Skin epidermis (tissue), 12 donors: ENCODE data around the gene OVCA2.

Experiments
- H3K27ac ChIP-seq, 21 experiments: fragments of 200-600 bp; sonication (generic) in 11 of 21; one replicate each; pipeline ENCODE4 v1.5.0; 2020; ENCODE audit warnings: mild to moderate bottlenecking in 3 of 21, inconsistent platforms in 2 of 21, moderate library complexity in 2 of 21
- H3K4me3 ChIP-seq, 7 experiments: fragments of 200-600 bp; sonication (generic) in 2 of 7; one replicate each; pipeline ENCODE4 v1.5.0; 2020; ENCODE audit warnings: inconsistent platforms in 2 of 7, mild to moderate bottlenecking in 2 of 7, moderate library complexity in 1 of 7

The OVCA2 gene

GRCh38 chr17:2075336-2076086 is 33.7 kb downstream of the OVCA2 start:
- Histone ChIP-seq H3K4me3 (no peak overlapping the region), H3K27ac (peak overlapping the region in 18 of 21 experiments; percentile 7 to 80 (median 65))

- no peak overlapping the region for H3K4me3 ChIP-seq
- H3K27ac ChIP-seq, result peak overlapping the region in 18 of 21 experiments; percentile 7 to 80 (median 65)
Observed at GRCh38 chr17:2076087-2076984, 34.5 kb downstream of the OVCA2 start.

- Histone ChIP-seq H3K4me3 (no peak overlapping the region), H3K27ac (peak overlapping the region in 13 of 21 experiments; percentile 13 to 80 (median 71))
Observed at GRCh38 chr17:2077040-2077439, 35.2 kb downstream of the OVCA2 start.

DNA sequence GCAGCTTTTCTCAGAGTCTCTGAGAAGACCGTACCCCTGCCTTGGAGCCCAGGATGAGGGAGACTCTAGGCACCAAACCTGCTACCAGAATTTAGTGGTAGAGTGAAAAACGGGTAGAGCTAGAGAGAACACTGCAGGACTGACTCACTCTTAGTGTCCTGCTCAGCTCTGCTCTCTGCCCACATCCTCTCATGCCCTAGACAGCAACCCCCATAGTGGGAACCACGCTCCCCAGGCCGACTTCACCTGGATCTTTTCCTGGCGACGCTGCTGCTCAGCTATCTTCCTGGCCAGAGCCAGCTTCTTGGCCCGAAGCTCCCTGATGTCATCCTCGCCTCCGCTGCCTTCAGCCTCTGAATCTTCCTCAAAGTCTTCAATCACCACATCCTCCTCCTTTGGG is 39.7 kb downstream of the OVCA2 start:
- H3K27ac ChIP-seq, result peak overlapping the region in 8 of 21 experiments; percentile 1 to 75 (median 23)
- no peak overlapping the region for H3K4me3 ChIP-seq

DNA sequence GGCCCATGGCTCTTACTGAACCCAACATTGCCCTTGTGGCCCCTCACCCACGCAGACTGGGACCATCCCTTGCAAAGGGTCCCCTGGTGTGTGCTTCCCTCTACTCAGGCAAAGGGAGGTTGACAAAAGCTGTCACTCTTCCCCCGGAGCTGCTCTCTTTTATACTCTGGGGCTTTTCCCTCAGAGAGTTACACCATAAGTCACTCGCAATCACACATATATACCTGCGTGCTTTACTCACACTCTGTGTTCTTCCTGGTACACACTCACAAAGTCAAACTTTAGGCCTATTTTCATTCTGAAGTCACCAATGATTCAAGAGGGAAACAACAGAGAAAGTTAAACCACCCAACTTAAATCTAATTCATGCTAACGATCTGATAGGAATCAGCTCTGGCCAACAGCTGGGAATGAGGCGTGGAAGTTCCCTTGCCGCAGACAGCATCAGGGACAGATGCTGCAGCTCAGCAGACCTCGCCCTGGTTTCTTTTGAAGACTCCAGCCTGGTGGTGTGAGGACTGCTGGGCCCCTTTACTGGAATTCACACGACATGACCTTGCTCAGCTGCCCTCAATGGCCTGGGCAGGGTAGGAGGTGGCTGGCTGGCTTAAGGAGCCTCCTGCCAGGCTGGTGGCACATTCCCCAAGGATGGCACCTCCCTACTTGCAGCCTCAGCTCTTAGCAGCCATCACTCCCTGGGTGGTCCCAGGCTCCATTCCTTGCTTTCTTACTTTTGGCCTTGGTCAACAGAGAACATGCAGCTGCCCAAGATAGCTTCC is 40.4 kb downstream of the OVCA2 start:
- Histone ChIP-seq H3K27ac (peak overlapping the region in 11 of 21 experiments; percentile 1 to 75 (median 24)), H3K4me3 (no peak overlapping the region)

DNA sequence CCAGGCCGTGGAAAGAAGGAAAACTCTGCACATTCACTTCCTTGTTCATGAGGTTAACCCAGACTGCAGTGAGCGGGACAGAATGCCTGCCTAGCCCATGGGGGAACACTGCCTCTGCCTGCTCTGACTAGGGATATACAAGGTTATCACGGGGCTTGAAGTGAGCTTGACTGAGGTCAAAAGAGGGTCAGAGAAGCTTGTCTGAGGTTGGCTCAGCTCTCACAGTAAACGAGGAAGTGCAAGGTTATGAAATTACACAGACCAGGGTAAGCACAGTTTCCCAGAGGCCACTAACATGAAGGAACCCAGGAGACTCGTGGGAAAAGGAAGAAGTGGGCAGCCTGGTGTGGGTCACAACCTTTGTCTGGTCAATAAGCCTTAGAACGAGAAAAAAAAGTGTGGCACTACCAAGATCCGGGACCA is 41.8 kb downstream of the OVCA2 start:
- Histone ChIP-seq H3K4me3 (no peak overlapping the region), H3K27ac (peak overlapping the region in 18 of 21 experiments; percentile 32 to 83 (median 70))

DNA sequence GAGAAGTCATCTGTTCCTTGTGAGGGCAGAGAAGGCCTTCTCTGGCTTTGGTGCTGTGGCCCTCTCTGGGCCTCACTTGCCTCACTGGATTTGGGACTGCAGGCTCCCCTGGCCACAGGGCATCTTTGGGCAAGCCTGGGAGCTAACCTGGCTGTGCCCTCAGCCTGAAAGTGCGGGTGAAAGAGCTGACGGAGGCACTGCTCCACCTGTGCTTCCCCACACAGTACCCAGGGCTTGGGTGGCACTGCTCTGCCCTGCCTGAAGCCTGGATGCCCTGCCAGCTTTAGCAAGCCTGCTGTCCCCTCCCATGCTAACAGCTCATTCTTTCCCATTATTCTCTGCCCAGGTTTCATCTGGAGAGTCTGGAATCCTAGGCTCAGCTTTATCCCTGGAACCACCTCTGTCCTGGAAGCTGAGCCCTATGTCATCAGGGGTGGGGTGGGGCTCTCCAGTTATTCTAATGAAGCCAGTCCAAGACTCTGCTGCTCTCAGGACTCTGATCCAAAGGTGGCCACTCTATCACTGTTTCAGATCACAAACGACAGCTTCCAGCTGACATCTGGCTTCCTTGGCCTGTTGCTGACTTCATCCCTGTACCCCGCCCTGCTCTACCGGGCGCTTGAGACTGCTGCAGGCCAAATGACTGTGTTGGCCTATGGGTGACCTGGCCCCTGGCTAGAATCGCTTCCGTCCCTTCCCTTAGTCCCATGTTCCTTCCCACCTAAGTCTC is 42.4 kb downstream of the OVCA2 start:
- Histone ChIP-seq H3K4me3 (no peak overlapping the region), H3K27ac (peak overlapping the region in 19 of 21 experiments; percentile 45 to 83 (median 70))

DNA sequence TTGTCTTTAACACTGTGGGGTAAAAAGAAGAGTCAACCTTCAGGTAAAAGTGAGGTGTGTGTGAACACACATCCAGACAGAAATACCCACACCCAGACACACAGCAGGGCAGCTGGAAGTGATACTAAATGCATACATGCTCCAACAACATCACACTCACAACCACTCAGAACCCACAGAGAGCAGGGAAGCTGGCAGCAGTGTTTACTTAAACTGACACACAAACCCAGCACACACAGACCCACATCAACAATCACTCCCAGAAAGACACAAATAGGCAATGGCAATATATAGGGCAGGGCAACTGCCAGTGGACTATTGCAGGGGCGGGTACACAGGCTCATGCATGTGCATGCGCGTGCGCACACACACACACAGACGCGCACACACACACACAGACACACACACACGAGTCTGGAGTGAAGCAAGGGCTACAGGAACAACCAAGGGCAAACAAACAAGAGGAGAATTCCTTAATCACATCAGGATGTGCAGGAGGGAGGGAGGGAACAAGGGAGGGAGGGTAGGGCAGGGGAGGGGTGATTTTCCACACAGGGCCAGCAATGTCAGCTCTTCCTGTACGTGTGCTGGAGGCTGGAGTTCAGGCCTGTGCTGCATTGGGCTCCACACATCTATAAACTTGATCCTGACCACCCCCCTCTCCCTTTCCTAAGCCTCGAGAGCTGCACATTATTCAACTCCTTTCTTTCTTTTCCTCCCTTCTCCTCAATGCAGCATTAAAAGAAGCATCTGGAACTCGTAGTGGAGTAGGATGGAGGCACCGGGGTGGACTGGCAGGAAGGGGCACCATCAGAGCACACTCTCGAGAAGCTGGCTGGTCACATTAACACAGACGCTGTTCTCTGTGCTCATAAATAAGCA is 43.2 kb downstream of the OVCA2 start:
- Histone ChIP-seq H3K4me3 (no peak overlapping the region), H3K27ac (peak overlapping the region in 19 of 21 experiments; percentile 9 to 82 (median 70))

DNA sequence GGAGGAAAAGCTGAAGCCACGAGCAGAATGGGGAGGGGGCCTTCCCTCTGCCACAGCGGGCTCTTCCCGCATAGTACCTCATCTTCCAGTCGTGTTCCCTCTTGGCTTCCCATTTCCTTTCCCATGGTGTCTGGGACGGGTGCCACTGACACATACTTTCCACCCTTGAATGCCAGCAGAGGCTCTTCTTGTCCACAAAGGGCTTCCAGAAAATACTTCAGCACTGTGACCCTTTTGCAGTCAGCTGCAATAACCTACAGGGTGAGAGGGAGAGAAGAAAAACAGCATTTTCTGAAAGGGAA is 43.8 kb downstream of the OVCA2 start:
- Histone ChIP-seq H3K4me3 (no peak overlapping the region), H3K27ac (peak overlapping the region in 18 of 21 experiments; percentile 28 to 82 (median 68))

- no peak overlapping the region for H3K4me3 ChIP-seq
- peak overlapping the region in 12 of 21 experiments; percentile 6 to 82 (median 54) for H3K27ac ChIP-seq
Observed at GRCh38 chr17:2086306-2086705, 44.5 kb downstream of the OVCA2 start.

DNA sequence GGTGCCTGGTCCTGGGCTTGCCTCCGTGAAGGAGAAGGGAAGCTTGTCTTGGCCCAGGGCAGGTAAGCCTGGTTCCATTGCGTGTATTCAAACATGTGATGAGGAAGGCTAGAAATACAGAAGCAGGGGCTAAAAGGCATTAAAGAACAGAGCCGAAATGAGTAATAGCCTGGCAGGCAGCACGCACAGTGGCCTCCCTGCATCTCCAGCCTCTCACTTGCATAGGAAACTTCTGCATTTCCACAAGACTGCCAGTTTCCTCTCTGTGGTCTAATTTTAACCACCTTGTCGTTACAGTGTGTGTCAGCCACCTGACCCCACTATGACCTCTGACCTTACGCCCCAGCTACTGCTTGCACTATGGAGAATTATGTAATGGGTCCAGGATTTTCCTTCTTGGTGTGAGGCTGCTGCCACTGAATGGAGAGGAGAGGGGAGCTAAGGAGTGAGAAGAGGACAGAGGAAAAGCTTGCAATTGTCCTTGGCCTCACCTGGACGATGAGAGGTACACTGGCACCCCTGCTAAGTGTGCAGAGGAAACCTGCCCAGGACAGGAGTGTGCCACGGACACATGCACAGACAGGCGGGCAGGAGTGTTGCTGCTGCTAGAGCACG is 45.9 kb downstream of the OVCA2 start:
- peak overlapping the region in 9 of 21 experiments; percentile 5 to 83 (median 48) for H3K27ac ChIP-seq
- H3K4me3 ChIP-seq, result no peak overlapping the region

DNA sequence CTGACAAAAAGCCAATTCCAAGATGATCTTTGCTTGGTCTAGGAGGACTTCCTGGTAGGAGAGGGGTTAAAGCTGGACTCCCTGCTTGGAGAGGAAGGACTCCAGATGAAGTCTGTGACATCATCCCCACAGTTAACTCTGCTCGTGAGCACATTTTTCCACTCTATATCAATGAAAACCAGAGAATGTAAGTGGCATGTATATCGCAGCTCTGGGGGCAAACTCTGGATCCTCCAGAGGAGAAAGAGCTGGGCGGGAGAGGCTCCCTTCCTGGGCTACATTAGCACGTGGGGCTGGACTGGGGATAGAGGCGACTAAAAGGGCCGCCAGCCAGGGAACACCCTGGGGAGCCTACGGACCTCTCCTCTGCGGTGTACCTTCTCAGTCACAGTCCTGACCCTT is 47.2 kb downstream of the OVCA2 start:
- Histone ChIP-seq H3K27ac (peak overlapping the region in 18 of 21 experiments; percentile 48 to 84 (median 74)), H3K4me3 (peak overlapping the region in 4 of 7 experiments; percentile 3 to 27 (median 20))

- Histone ChIP-seq H3K4me3 (peak overlapping the region in 1 of 7 experiments; percentile 23), H3K27ac (peak overlapping the region in 17 of 21 experiments; percentile 2 to 84 (median 73))
Observed at GRCh38 chr17:2090210-2090641, 48.4 kb downstream of the OVCA2 start.

DNA sequence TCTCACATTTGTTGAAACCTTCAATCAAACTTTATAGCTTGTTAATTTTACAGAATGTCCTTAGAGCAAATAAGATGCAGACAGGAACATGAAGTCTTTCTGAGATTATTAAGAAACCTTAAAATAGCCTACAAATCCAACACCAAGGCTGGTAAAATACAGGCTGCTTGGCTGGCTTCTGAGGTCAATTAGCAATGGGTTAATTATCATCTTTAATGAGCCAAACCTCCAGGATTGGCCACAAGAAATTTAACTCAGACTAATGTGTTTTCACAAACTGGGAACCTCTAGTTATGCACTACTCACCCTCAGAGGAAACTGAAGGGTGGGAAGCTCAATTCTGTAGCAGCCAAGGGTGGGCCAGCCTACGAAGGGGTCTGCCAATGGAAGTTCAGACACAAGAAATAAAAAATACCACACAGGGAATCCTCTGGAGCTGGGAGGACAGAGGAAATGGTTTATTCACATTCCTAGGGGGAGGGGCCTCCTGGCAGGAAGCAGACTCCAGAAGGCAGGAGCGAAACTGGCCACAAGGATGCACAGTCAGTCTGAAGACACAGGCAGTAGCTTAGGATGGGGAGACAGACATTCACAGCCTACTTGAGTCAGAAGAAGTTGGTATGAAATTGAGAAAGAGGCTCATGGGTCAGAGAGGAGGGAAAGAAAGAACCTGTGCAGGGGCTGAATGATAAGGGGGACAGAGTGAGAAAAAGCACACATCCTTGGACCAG is 49.1 kb downstream of the OVCA2 start:
- Histone ChIP-seq H3K4me3 (no peak overlapping the region), H3K27ac (peak overlapping the region in 11 of 21 experiments; percentile 2 to 84 (median 75))

GRCh38 chr17:2092253-2092652 is 50.4 kb downstream of the OVCA2 start:
- peak overlapping the region in 2 of 21 experiments; percentile 5 to 49 for H3K27ac ChIP-seq

More at GRCh38 chr17:2092253-2092652, 50.4 kb downstream of the OVCA2 start:
- H3K4me3 ChIP-seq, result no peak overlapping the region
